Activated T-cell treated with anti-CD3 and anti-CD28 coated beads, Interleukin-2, amount 50 U/mL, for 4 hours (primary cell): ENCODE results near the gene ZCCHC10. TPM values are rescaled to one million over a fixed set of nuclear protein-coding genes. Genes with fewer than 3 reads are reported as not detected.
A peak's percentile ranks its signal among the peaks of the same experiment; 100 is the strongest.
"Not testable (repeated sequence)": the region's sequence is repeated elsewhere in the genome, so short reads cannot be mapped to it uniquely, and the experiment has no call there.

Experiments used
- ATAC-seq, 2 donors: fragments of 200-7000 bp; cut with Tn5 transposase; one replicate each; pipeline ENCODE4 v1.10.0; 2021
- DNase-seq: peaks from one replicate; pipeline ENCODE4 v3.0.0-alpha.2; 2020
- H3K27me3 Mint-ChIP-seq: one replicate; pipeline ENCODE4 v1.8.0; 2021; ENCODE audit warnings: low read depth, mixed read lengths
- H3K36me3 Mint-ChIP-seq: one replicate; pipeline ENCODE4 v1.8.0; 2022; ENCODE audit warnings: mixed read lengths; ENCODE audit not compliant: insufficient read depth
- H3K4me1 Mint-ChIP-seq: one replicate; pipeline ENCODE4 v1.8.0; 2021; ENCODE audit warnings: low read depth, mixed read lengths
- H3K4me3 Mint-ChIP-seq: one replicate; pipeline ENCODE4 v1.8.0; 2021; ENCODE audit warnings: mild to moderate bottlenecking, moderate library complexity, mixed read lengths
- H3K9me3 Mint-ChIP-seq: one replicate; pipeline ENCODE4 v1.8.0; 2021; ENCODE audit warnings: mixed read lengths
- total RNA-seq, 3 donors: library from RNA; stranded (reverse); gene quantifications; one replicate each; pipeline ENCODE4 v1.2.1, GENCODE V29; 2021

ZCCHC10 gene
- total RNA-seq, 3 donors from 2014 or later = 29.2 to 33.9 (median 31.7) TPM

- peak; percentile 87 to 89 for ATAC-seq
- H3K27me3 Mint-ChIP-seq = no peaks in the 10 kb centered on the region
- peaks cover 44% of the 10 kb centered on the region for H3K4me1 Mint-ChIP-seq
- no peaks in the 10 kb centered on the region for H3K9me3 Mint-ChIP-seq
- peak; percentile 96 for DNase-seq
- peak within 1 kb of the TSS; percentile 97 for H3K4me3 Mint-ChIP-seq
- peaks cover 17% of the 10 kb centered on the region for H3K36me3 Mint-ChIP-seq
Measured at GRCh38 chr5:133051542-133052316, 25.4 kb upstream of the ZCCHC10 start, which contains the start of gene HSPA4. HSPA4 (plus strand) TSS chr5:133052013; CDS start chr5:133052251, 238 bp downstream.

- Mint-ChIP-seq H3K4me3 (peak overlapping the region; percentile 97), H3K9me3 (no peaks in the 10 kb centered on the region)
Measured at GRCh38 chr5:133051061-133051541, 24.8 kb upstream of the ZCCHC10 start.

GRCh38 chr5:133050521-133050920, 24.2 kb upstream of the ZCCHC10 start:
- H3K27me3 Mint-ChIP-seq = no peaks in the 10 kb centered on the region
- H3K36me3 Mint-ChIP-seq = peaks cover 14% of the 10 kb centered on the region
- DNase-seq (no peak), ATAC-seq (no peak)
- no peaks in the 10 kb centered on the region for H3K9me3 Mint-ChIP-seq
- peaks cover 34% of the 10 kb centered on the region for H3K4me1 Mint-ChIP-seq
- peak overlapping the region; percentile 97 for H3K4me3 Mint-ChIP-seq

More at GRCh38 chr5:133051061-133051541, 24.8 kb upstream of the ZCCHC10 start:
- no peak for DNase-seq
- H3K27me3 Mint-ChIP-seq = no peaks in the 10 kb centered on the region
- peaks cover 40% of the 10 kb centered on the region for H3K4me1 Mint-ChIP-seq
- no peak for ATAC-seq
- peaks cover 16% of the 10 kb centered on the region for H3K36me3 Mint-ChIP-seq

- Mint-ChIP-seq H3K4me1 (peaks cover 26% of the 10 kb centered on the region), H3K4me3 (peak overlapping the region; percentile 62), H3K36me3 (peaks cover 6% of the 10 kb centered on the region), H3K9me3 (no peaks in the 10 kb centered on the region), H3K27me3 (no peaks in the 10 kb centered on the region)
- DNase-seq (no peak), ATAC-seq (no peak)
Measured at GRCh38 chr5:133049726-133050048, 23.3 kb upstream of the ZCCHC10 start.

GRCh38 chr5:133048993-133049725, 22.8 kb upstream of the ZCCHC10 start:
- no peaks in the 10 kb centered on the region for H3K9me3 Mint-ChIP-seq
- peaks cover 4% of the 10 kb centered on the region for H3K36me3 Mint-ChIP-seq
- H3K27me3 Mint-ChIP-seq = no peaks in the 10 kb centered on the region
- ATAC-seq (no peak), DNase-seq (no peak)
- peak overlapping the region; percentile 62 for H3K4me3 Mint-ChIP-seq
- H3K4me1 Mint-ChIP-seq = peaks cover 21% of the 10 kb centered on the region

- H3K27me3 Mint-ChIP-seq = no peaks in the 10 kb centered on the region
- no peak overlapping the region for H3K4me3 Mint-ChIP-seq
- no peaks in the 10 kb centered on the region for H3K9me3 Mint-ChIP-seq
- H3K36me3 Mint-ChIP-seq = no peaks in the 10 kb centered on the region
- no peak for DNase-seq
- no peak for ATAC-seq
- H3K4me1 Mint-ChIP-seq = peaks cover 16% of the 10 kb centered on the region
Measured at GRCh38 chr5:133047404-133047803, 21.1 kb upstream of the ZCCHC10 start.

- peaks cover 16% of the 10 kb centered on the region for H3K4me1 Mint-ChIP-seq
- not testable (repeated sequence) for H3K4me3 Mint-ChIP-seq, ATAC-seq, H3K36me3 Mint-ChIP-seq, H3K9me3 Mint-ChIP-seq, DNase-seq, H3K27me3 Mint-ChIP-seq
Measured at GRCh38 chr5:133046560-133046959, 20.2 kb upstream of the ZCCHC10 start.

GRCh38 chr5:133041910-133042309, 15.6 kb upstream of the ZCCHC10 start:
- H3K36me3 Mint-ChIP-seq = no peaks in the 10 kb centered on the region
- no peak overlapping the region for H3K4me3 Mint-ChIP-seq
- ATAC-seq = no peak
- DNase-seq = no peak
- H3K9me3 Mint-ChIP-seq = no peaks in the 10 kb centered on the region
- H3K27me3 Mint-ChIP-seq = no peaks in the 10 kb centered on the region
- H3K4me1 Mint-ChIP-seq = no peaks in the 10 kb centered on the region

GRCh38 chr5:133041157-133041784, 14.9 kb upstream of the ZCCHC10 start:
- no peak for DNase-seq
- no peak for ATAC-seq
- Mint-ChIP-seq H3K9me3 (no peaks in the 10 kb centered on the region), H3K36me3 (no peaks in the 10 kb centered on the region), H3K27me3 (no peaks in the 10 kb centered on the region), H3K4me1 (no peaks in the 10 kb centered on the region), H3K4me3 (no peak overlapping the region)

GRCh38 chr5:133036677-133037076, 10.3 kb upstream of the ZCCHC10 start:
- not testable (repeated sequence) for DNase-seq, H3K36me3 Mint-ChIP-seq, H3K27me3 Mint-ChIP-seq, H3K4me3 Mint-ChIP-seq, H3K9me3 Mint-ChIP-seq, ATAC-seq, H3K4me1 Mint-ChIP-seq

GRCh38 chr5:133035224-133035623, 8.9 kb upstream of the ZCCHC10 start:
- peaks cover 6% of the 10 kb centered on the region for H3K4me1 Mint-ChIP-seq
- H3K27me3 Mint-ChIP-seq = peaks cover 4% of the 10 kb centered on the region
- ATAC-seq = no peak
- no peak overlapping the region for H3K4me3 Mint-ChIP-seq
- no peaks in the 10 kb centered on the region for H3K9me3 Mint-ChIP-seq
- no peak for DNase-seq
- no peaks in the 10 kb centered on the region for H3K36me3 Mint-ChIP-seq

- Mint-ChIP-seq H3K4me1 (peaks cover 6% of the 10 kb centered on the region), H3K4me3 (no peak overlapping the region), H3K36me3 (no peaks in the 10 kb centered on the region), H3K27me3 (peaks cover 4% of the 10 kb centered on the region), H3K9me3 (no peaks in the 10 kb centered on the region)
- ATAC-seq (no peak), DNase-seq (no peak)
Measured at GRCh38 chr5:133034064-133034463, 7.7 kb upstream of the ZCCHC10 start.

GRCh38 chr5:133032852-133033742, 6.7 kb upstream of the ZCCHC10 start:
- peaks cover 6% of the 10 kb centered on the region for H3K4me1 Mint-ChIP-seq
- H3K9me3 Mint-ChIP-seq = no peaks in the 10 kb centered on the region
- H3K36me3 Mint-ChIP-seq = no peaks in the 10 kb centered on the region
- peaks cover 4% of the 10 kb centered on the region for H3K27me3 Mint-ChIP-seq
- DNase-seq (no peak), ATAC-seq (peak; percentile 43 to 51)
- no peak overlapping the region for H3K4me3 Mint-ChIP-seq
